Endometrial microvascular endothelial cells (primary cell): Measurements from ENCODE around the gene HERC2. TPM values are rescaled to one million over a fixed set of nuclear protein-coding genes. Genes with fewer than 3 reads are reported as not detected.

Experiments
- in situ Hi-C: cut with HindIII; loops from 2 replicates; pipeline ENCODE4 v1.10.0; 2017; ENCODE audit warnings: low sequenced_read_pairs, low pct_unique_long_range_greater_than_20kb; ENCODE audit errors: inconsistent ontology term
- total RNA-seq: library from RNA; depleted of rRNA; stranded (reverse); fragments of >200 nt; gene quantifications from one replicate; pipeline ENCODE4 v1.2.3, GENCODE V29; 2015; ENCODE audit errors: inconsistent ontology term

Gene HERC2
- total RNA-seq, 1 donor from 2014 or later = 83.4 TPM

DNA sequence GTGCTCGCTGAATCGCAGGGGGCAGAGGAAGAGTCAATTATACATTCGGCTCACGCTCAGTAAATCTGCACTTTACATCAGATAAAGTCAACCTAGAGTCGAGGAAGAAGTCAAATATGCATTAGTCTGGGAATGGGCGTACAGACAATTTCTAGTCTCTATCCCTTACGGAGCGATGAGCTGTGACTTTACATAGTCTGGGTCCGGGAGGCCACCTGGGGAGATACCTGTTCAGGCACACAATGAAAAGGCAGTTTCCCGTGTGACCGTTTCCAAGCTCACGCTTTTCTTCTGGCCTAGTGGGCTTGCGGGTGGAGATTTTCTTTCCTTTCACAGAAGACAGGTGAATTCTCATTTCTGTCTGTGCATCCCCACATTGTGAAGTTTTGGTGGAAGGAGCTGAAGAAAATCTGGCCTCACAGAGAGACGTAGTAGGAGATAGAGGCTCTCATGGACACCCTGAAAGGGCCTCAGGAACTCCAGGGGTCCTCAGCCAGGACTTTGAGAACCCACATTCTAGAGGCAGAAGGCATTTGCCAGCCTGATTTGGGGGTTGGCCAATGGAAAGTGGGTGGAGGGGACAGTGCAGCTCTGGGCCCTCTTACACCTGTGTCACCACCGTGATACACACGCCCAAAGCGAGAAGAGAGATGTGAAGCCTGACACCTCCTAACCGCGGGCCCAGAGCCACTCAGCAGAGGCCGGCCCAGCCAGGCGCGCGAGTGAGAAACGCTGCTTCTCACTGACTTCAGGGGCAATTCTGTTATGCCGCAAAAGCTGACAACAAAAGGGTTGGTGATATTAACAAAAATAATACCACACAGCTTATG lies 212.1 kb downstream of the HERC2 start:
- in situ Hi-C loops = no loop called here

DNA sequence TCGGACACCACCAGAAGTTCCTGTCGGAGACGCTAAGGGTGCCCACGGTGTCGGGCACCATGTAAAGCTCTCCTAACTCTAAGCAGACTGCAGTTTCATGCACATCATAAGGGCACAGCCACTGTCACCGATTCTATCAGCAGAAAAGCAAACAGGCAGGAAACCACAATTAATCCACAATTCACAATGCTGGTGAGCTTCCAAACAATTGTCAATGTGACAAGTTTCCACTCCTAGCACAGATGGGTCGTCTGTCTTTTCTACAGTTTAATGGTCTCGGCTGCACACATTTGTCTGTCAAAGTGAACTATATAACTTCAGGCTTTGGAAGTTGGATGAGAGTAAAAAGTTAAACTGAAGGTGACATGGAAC lies 214.1 kb downstream of the HERC2 start:
- in situ Hi-C loops = no loop called here

DNA sequence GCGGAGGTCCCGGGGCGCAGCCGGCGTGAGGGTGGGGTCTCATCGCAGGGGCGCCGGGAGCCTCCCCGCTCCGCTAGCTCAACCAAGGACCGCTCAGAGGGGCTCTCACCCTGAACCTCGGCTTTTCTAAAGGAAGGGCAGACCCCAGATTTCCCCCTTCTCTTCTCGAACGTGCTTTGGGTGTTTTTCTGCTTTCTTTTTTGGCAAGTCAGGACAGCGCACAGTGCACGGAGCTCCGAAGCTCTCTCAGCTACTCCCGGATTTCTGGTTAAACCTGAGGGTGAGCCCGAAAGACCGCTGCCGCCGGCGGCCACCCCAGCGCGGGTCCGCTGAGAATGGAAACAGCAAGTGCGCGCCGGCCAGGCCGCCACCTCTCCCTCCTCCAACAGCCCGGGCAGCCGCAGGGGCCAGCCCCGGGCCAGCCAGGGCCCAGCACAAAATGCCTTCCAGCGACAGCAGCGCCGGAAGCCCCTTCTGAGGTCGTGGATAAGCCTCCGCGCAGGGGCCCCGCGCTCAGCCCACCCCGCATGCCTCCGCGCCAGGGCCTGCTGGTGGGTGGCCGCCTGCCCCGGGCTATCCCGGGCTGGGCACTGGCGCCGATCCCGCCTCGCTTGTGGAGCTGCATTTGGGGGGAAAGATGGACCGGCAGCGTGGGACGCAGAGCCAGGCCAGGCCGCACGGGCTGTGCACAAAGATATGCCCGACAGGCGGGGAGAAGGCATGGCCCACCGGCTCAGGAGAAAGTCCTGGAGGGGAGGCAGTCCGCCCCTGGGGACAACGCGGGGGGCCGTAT lies 214.7 kb downstream of the HERC2 start:
- in situ Hi-C loops = no loop called here

DNA sequence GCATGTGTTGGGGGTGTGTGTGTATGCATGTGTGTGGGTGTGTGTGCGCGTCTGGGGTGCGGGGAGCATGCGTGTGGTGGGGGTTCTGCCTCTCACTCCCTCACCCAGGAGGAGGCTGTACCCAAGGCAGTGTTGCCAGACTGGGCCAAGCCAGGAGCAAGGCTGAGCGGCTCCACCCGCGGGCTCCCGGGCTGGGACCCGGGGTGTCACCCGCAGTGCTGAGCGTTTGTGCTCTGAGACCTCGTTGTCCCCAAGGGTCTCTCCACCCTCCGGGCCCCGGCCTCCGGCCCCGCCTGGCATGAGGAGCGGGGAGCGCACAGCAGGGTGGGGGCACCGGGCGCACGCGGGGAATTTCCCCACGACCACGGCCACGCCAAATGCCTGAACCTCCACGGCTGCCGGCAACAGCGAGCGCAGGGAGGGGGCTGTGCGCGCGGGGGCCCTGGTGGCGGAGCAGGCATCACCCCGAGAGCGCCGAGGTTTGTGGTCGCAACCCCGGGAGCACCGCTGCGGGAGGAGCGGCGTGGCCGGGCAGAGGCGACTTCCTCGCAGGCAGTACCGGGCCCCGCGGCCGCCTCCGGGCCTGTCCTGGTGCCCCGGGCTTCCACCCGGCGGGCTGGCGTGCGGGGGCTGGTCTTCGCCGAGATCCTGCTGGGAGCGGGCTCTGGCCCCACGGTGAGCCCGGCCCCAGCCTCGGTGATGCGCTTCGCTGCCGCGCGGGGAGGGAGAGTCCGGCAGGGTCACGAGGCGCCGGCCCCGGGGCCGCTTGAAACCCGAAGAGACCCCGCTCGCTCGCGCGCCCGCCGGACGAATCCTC lies 215.5 kb downstream of the HERC2 start:
- in situ Hi-C loops = no loop called here

DNA sequence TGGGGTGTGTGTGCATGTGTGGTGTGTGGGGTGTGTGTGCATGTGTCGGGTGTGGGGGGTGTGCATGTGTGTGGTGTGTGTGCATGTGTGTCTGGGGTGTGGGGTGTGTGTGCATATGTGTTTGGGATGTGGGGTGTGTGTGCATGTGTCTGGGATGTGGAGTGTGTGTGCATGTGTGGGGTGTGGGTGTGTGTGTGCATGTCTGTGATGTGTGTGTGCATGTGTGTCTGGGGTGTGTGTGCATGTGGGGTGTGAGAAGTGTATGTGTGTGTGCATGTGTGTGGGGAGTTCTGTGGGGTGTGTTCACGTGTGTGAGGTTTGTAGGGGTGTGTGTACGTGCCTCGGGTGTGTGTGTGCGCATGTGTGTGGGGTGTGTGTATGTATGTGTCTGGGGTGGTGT lies 216.2 kb downstream of the HERC2 start:
- in situ Hi-C loops = no loop called here

DNA sequence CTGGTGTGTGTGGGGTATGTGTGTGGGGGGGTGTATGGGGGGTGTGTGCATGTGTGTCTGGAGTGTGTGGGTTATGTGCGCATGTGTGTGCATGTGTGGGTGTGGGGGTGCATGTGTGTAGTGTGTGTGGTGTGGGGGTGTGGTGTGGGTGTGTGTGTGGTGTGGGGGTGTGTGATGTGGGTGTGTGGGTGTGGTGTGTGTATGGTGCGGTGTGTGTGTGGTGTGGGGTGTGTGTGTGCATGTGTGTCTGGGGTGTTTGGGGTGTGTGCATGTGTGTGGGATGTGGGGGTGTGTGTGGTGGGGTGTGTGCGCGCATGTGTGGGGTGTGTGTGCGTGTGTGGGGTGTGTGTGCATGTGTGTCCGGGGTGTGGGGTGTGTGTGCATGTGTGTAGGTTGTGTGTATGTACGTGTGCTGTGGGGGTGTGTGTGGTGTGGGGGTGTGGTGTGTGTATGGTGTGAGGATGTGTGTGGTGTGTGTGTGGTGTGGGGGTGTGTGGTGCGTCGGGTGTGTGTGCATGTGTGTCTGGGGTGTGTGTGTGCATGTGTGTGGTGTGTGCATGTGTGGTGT lies 216.7 kb downstream of the HERC2 start:
- in situ Hi-C loops = no loop called here

DNA sequence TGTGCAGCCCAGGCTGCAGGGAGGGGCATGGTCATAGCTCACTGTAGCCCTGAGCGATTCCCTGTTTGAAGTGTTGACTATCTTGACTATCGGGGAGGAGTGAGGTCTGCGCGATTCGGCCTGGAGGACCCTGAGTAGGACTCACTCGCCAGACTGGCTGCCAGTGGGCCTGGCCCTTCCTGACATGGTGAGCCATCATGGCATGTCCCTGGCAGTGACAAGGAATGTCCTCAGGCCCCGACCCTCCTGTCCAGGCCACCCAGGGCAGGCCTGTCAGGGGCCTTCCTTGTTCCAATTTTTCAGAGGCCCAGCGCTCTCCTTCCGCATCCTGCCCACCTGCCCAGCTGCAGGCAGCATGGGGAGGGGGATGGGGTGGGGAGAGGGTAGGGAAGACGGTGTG lies 217.7 kb downstream of the HERC2 start:
- in situ Hi-C loops = no loop called here

DNA sequence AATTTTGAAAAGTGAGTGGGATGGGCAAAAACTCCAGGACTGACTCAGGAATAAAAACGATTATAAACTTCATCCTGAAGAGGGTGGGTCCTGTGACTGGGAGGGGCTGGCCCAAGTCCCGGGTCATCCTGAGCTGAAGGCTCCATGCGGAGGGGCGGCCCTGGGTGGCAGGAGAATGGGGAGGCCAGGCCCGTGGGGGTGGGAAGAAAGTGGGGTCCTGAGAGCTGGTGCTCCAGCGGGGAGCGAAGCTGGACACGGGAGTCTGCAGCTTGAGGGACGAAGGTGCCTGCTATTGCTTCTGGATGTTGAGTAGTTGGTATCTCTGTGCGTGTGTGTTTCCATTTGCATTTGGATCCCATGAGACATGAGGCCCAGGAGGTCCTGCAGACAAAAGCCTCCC lies 218.1 kb downstream of the HERC2 start:
- in situ Hi-C loops = no loop called here

DNA sequence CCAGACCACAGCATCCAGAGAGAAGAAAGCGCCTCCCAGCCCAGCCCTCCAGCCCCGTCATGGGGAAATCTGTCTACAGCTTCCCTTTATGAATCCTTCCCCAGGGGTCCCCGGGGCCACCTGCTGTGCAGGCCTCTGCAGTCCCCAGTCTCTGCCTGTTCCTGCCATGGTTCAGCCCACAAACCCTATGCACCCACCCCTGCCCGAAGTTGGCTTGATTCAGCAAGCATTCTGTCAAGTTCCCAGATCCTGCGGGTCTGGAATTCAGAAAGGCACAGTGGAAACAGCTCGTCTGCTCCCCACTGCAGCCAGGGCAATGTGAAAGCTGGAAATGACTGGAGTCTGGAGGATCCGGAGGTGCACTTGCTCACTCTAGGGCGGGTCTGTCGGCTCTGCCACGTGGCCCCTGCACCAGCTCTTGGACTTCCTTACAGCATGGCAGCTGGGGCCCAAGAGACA lies 220.0 kb downstream of the HERC2 start:
- in situ Hi-C loops = no loop called here

DNA sequence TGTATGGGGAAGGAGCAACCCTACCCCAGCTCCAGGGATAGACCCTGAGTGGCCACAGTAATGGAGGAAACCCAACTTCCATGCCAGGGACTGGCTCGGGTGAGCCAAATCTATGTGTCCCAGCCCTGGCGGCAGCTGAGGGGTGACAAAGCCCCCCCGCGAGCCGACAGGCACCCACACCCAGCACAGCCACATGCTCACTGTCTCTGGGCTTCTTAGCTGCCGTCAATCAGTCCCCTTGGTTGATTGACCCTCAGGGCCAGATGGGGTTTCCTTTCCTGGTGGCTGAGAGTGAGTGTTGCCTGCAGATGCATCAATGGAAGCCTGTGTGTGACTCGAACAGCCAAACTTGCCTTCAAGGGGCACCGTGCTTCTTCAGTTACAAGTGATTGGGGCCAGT lies 220.8 kb downstream of the HERC2 start:
- in situ Hi-C loops = no loop called here

DNA sequence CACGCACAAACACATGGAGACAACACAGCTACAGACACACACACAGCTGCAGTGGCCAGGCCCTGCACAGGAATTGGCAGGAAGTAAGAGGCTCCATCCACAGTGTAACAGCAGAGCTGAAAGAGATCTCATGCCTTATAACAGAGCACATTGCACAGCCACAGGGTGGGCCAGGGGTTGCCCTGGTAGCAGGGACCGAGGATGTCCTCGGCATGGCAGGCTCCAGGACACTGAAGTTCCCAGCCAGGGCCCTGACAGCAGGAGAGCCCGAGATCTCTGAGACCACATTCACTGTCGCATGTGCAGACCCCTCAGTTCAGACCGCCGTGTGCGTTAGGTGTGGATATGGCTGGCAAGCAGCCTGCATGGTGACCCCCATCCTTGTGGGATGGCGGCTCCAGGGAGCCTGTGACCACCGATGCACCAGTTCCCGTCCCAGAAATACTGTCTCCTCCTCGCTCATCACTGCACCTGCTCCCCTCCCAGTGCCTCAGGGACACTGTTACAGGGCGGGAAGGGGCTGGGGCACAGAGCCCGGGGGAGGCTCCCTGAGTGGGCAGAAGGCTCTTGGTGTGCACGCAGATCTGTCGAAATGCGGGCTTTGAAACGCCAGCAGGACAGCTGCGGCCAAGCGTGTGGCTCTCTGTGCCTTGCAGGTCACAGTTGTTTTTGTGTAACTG lies 221.3 kb downstream of the HERC2 start:
- in situ Hi-C loops = no loop called here

DNA sequence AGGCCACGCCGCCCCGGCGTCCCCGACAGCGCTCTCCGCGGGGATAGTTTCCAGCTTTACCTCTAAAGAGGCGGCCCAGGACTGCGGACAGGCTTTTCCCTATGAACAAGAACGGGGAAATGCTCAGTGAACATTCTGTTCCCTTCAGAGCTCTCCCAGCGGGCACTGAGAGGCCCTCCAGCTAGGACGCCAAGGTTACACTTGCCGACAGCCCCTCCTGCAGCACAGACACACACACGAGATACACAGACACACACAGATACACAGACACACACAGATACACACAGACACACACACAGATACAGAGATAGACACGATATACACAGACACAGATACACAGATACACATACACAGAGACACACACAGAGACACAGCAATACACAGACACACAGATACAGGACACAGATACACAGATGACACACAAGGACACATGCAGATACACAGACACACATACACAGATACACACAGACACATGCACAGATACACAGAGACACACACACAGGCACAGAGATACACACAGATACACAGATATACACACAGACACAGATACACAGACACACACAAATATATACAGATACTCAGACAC lies 222.3 kb downstream of the HERC2 start:
- in situ Hi-C loops = no loop called here

DNA sequence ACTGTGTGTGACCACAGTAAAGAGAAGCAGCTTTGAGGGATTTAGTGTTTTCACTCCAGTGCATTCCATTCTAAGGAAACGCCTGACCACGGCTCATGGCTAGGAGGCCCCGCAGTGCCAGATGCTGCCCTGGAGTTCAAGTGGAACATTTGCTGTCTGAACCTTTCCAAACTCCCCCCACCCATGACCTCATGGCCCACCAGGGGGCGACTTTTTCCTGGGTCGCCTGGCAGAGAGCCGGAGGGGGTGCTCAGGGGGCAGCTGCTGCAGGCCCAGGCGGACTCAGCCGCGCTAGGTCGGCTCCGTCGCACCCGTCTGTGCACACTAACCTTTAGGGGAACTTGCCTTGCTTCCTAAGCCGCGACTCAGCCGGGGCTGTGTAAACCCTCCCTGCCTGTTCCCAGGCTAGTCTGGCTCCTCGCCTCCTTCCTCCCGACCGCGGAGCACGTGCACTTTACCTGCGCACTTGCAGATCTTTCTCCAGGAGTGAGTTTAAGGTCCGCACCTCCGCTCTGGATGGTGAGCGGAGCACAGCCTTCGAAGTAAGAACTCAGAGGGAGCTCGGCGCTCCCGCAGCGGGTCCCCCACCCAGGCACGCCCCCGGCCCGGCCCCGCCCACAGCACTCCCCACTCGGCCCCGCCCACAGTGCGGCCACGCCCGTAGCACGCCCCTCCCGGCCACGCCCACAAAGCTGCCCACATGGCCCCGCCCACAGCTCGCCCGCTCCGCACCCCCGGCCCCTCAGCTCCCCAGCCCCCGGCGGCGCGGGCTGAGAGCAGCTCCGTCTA lies 223.0 kb downstream of the HERC2 start, which contains the start of gene OCA2:
TSS of gene OCA2 (minus strand) at position 550 of the 789 bp plus-strand sequence. CDS start 17,441 bp downstream, outside the sequence.
- in situ Hi-C loops = no loop called here

DNA sequence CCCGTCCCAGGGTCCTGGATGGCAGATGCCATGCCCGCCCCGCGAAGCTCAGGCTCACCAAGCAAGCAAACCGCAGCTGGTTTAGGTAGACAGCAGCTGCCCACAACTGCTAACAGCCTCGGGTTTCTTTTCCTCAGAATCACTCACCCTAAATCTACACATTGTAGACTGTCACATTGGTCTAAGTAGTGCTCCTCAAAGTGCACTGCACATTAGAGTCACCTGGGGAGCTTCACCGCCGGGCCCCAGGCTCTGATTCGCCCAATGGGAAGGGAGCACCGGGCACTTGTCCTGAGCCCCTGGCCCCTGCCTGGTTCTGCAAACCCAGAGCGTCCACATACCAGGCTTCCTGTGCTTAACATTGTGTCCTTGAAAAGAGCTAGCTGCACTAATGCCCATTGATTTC lies 223.6 kb downstream of the HERC2 start:
- in situ Hi-C loops = no loop called here

DNA sequence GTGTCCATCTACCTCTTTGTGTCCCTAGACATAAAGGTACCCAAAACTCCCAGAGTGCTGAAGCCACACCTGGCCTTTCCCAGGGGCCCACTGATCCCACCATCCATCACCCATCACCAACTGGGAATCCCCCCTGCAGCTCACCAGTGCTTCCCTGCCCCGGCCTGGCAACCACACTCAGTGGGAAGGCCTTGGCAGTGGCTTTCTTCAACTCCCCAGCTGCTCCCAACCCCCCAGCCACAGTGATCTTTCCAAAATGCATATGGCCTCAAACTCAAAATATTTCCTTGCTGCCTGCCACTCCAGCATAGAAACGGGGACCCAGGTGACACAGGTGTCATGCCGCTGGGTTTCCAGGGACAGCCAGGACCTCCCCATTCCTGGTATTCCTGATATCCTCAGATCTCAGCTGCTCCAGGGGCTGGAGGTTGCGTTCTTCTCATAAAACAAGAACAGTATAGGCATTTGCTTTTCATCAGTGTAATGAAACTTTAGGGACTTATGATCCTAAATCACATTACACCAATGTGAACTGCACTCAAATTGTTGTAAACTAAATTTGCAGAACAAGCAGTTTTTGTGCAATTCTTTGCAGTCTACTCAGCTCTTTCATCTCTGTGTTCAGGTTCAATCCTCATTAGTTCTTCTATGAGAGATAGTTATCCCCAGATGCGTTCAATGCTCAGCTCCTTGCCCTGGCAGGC lies 224.2 kb downstream of the HERC2 start:
- in situ Hi-C loops = no loop called here

DNA sequence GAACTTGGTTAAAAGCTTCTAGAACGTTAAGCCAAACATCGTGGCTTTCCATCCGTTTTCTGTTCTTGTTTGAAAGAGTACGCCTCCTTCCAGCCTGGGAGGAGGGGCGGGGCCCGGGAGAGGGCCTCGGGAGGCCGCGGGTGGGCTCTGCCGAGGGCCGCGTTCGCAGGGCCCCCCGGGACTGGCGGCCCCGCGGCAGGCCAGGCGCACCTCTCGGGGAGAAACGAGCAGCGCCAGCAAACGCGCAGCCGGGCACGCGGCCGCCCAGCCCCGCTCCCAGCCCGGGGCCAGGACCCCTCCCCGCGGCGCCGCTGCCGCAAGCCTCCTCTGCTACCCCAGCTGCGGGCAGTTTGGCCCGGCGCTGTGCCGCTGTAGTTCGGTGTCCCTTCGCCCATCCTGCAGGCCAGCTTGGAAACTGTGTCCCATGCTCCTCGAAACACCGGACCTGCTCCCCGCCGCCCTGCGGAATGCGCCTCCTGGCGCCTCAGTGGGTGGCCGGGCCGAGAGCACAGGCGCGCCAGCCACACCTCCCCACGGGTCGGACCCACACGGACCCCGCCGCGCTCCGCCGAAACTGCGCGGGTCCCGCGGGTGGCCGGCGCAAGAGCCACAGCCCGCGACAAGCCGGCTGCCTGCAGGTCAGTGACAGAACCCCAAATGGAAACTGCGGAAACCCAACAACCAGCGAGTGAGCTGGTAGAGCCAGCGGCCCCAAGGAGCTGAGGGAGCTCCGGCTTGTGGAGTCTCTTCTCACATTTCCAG lies 225.1 kb downstream of the HERC2 start:
- in situ Hi-C loops = no loop called here
